Measurements from ENCODE around the gene PRKN.
"Not testable (repeated sequence)": the region's sequence is repeated elsewhere in the genome, so short reads cannot be mapped to it uniquely, and the experiment has no call there.

Gene PRKN

GRCh38 chr6:162533009-162533400, 194.6 kb downstream of the PRKN start:
- DNase-seq (ENCODE audit: low read depth): no peak

DNA sequence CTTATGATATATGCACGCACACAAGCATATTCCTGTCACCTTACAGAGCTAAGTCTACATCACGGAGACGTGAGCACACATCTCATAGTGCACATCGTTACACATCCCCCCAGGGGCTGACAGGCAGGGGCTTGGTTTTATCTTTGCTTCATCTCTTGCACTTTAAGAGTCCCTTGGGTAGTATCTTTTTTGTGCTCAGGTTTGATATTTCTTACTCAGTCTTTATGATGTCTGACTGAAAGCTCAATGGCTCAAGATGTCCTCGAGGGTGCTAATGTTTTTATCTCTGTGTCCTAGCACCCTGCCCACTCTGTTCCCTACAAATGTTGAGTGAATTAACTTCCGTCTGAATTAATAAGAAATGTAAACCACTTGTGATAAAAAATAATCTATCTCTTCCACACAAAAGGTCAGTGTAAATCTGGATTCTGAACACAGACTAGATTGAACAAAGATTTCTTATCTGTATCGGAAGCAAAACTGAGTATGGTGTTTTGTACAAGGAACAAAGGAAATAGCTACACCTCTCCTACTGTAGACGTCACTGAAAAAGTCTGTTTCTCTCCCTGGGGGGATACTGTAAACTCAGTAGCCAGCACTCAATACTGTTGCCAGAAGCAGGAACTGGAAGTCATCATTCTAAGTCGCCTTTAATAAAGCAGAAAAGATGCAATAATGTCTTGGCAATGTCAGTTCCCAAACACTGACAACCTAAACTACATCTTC, 195.1 kb downstream of the PRKN start:
- DNase-seq (ENCODE audit: low read depth): no peak

DNA sequence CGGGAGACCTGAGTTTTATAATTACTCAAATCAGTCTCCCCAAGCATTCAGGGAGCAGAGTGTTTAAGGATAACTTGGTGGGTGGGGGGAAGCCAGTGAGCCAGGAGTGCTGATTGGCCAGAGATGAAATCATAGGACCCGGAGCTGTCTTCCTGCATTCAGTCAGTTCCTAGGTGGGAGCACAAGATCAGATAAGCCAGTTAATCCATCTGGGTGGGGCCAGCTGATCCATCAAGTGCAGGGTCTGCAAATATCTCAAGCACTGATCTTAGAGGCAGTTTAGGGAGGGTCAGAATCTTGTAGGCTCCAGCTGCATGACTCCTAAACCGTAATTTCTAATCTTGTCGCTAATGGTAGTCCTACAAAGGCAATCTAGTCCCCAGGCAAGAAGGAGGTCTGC, 196.2 kb downstream of the PRKN start:
- not testable (repeated sequence) for DNase-seq (ENCODE audit: low read depth)

- no peak for DNase-seq (ENCODE audit: low read depth)
Observed at GRCh38 chr6:162528538-162528937, 199.0 kb downstream of the PRKN start.

DNA sequence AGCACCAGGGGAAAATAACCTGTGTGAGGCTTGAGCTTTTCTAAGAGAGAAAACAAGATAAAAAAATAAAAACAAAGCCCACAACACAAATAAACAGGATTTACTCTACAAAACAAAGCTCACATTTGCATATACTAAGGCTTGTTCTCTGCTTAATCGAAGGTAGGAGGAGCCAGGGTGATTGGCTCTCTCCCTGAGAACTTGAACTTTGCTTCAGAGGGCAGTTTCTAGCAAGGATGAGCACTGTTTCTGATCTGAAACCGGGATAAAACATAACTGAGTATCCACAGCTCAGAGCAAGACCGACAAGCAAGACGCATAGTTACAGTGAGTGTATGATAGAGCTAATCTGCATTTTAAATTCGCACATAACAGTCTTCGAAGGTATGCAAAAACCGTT, 200.6 kb downstream of the PRKN start:
- DNase-seq (ENCODE audit: low read depth): no peak

DNA sequence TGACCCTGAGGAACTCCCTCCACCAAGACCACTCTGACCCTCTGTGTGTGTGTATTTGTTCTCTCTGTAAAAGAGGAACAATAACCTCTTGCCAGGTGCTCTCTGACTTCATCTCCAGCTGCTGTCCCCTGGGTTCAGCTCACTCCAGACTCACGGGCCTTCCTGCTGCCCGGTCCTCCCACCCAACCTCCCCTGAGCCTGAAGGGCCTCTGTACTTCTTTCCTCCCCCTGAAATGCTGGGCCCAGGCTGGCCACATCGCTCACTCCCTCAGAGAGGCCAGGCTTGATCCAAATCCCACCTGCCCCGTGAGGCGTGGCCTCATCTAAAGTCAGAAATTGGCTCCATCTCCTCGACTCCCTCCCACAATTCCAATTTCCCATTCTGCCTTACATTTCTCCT, 202.4 kb downstream of the PRKN start:
- DNase-seq (ENCODE audit: low read depth): no peak

DNA sequence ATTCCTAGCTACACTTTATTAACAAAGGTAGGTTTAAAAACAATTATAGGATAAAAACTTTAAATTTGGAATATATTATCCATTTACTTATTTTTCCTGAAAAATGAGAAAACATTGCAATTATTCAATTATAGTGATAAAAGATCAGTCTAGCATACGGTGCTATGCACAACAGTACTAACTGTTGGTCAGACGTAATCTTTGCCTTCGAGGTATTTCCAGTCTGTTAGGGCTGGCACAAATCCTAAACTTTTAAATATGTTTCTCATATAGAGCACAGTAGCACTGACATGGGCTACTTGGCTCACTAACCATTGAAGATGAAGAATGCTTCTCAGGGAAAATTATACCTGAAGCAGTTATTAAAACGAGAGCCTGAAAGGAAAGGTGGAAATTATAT, 214.8 kb downstream of the PRKN start:
- no peak for DNase-seq (ENCODE audit: low read depth)

- no peak for DNase-seq (ENCODE audit: low read depth)
Observed at GRCh38 chr6:162497389-162497788, 230.2 kb downstream of the PRKN start.

DNA sequence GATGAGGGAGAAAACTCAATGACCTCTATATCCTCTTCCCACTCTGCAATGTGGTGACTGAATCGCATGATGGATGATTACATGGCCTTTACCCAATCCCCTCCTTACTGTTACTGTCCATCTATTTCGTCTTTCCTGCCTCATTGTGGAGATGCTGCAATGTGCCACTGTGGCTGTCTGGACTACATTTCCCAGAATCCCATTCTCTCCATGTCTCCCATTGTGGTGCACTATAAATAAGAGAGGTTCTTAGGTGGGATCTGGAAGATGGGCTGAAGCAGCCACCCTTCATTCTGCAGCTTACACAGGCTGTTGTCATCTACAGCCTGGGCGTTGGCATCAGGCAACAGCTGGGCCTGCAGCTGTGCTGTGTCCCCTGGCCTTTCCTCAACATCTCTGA, 233.6 kb downstream of the PRKN start:
- no peak for DNase-seq (ENCODE audit: low read depth)

DNA sequence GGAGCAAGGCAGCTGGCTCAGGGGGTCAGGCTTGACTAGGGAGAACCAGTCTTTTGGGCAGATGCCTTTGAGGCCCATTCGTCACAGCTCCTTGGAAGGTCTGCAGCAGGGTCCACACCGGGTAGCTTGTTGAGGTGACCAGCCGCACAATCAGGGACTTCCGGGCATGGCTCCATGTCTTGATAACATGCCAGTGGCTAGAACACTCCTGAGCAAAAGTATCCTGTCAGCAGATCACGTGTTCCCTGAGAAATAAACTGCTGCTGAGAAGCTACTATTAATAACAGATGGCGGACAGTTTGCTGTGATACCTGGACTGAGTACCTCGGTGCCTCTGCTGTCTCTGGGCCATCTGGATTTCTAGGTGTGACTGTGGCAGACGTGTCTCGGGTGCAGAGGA, 235.9 kb downstream of the PRKN start:
- DNase-seq (ENCODE audit: low read depth): no peak

DNA sequence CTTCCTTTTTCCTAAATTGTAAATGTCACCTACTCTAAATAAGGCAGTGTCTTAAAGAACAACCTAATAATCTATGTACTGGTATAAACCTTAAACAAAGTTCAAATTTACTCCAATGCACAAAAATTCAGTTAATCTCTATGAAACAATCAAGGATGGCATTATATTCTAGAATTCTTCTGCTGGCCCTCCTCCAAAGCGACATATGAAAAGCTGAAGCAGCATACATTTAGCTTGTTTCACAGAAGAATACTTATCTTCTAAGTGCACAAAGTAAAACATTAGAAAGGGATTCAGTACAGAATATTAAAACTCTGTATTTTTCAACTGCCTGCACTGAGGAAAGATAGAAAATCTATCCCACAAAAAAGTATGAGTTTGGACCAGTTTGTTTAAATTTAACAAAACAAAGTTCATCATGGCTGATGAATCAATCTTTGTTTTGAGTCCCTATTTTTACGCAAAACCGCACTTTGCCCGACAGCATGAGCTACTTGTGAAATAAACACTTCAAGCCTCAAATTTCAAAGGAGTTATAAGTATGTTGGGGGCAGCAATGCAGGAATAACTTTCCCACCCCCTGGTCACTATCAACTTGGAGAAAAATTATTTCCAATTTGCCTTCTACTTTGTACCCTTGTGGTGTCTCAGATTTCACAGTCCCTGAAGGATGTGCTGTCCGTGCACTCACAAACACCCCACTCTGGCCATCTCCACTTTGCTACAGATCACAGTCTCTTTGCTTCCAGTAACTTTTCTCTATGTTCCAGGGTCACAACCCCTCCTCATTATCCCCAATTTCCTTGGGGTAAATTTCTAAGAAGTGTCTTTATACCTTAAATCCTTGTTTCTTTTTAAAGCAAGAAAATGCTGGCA, 238.2 kb downstream of the PRKN start:
- DNase-seq (ENCODE audit: low read depth): no peak

DNA sequence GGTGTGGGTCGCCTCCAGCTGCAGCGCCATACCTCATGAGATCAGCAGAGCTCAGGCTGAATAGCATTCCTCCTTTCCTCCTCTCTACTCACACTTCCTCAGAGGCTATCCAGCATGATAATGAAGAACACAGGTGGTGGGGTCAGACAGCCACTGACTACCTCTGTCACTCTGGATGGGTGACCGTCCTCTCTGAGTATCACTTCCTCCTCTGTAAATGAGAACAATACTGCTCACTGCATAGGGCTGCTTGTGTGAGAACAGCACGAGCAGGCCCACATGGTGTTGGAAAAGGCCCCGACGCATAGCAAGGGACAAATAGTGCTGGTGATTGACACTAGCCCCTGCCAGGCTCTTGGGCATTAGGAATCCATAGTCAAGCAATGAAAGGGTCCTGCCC, 239.1 kb downstream of the PRKN start:
- no peak for DNase-seq (ENCODE audit: low read depth)

- DNase-seq (ENCODE audit: low read depth): no peak
Observed at GRCh38 chr6:162485464-162485863, 242.1 kb downstream of the PRKN start.

GRCh38 chr6:162481938-162482337, 245.6 kb downstream of the PRKN start:
- DNase-seq (ENCODE audit: low read depth): no peak

DNA sequence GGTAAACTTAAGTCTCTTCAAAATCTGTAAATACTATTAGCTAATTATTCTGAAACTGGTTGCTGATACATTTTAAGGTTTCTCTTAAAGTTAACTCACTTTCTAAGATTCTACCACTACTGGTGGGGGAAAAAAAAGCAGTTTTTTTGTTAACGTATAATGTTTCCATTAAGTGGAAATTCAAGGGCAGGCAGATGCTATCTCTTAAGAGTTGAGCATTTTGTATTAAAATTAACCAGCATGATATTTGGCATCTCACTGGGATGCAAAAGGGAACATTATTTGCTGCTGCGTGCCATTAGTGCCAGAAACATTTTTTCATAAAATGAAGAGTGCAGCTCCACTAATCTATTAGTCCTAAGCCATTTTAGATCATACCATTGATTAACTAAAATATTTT, 246.2 kb downstream of the PRKN start:
- no peak for DNase-seq (ENCODE audit: low read depth)

- no peak for DNase-seq (ENCODE audit: low read depth)
Observed at GRCh38 chr6:162478192-162478671, 249.3 kb downstream of the PRKN start.

DNA sequence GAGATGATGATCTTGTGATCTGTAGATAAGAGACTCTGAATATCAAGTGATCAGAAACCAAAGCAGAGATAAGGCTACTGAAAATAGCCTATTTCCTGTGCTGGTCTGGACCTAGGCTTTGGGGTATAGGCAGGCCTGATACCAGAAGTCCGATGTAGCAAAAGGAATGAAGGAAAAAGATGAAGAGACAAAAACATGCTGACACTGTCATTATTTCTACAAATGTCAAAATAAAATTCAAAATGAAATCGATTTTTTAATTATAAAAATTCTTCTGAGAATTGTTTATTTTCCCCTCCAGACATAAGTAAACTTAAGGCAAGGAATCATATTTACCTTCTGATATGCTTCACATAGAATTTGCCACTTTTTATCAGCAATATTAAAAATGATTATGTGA, 252.8 kb downstream of the PRKN start:
- no peak for DNase-seq (ENCODE audit: low read depth)

DNA sequence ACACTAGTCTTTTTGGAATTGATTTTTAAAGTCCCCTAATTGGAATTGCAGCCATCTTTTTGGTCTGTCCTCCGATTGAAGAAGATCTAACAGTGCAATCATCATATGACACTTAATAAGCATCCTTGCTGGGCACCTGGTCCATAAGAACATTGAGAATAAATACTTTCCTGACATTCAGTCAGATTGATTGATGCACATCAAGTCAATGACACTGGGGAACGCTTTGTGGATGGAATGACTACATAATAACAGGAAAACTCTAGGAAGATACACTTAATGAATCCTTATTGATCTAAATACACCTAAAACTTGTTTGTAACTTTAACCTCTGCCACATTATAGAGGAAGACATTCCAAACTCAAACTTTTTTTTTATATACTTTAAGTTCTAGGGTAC, 255.7 kb downstream of the PRKN start:
- no peak for DNase-seq (ENCODE audit: low read depth)

DNA sequence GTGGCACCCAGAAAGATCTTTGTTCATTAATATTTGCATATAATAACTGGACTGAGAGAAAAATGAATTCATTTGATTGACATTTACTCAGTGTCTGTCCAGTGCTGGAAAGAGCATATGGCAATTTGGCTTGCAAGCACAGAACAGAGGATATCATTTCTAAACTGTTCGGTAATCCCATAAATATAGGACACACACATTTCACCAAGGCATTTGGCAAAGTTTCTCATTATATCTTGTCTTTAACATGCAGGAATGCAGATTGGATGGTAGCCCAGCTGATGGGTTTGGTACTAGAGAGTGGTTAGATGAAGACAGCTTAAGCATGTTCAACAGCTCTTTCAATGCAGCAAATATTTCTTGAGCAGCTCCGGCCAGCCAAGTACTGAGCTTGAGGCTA, 259.2 kb downstream of the PRKN start:
- DNase-seq (ENCODE audit: low read depth): no peak

GRCh38 chr6:162467679-162468078, 259.9 kb downstream of the PRKN start:
- no peak for DNase-seq (ENCODE audit: low read depth)

DNA sequence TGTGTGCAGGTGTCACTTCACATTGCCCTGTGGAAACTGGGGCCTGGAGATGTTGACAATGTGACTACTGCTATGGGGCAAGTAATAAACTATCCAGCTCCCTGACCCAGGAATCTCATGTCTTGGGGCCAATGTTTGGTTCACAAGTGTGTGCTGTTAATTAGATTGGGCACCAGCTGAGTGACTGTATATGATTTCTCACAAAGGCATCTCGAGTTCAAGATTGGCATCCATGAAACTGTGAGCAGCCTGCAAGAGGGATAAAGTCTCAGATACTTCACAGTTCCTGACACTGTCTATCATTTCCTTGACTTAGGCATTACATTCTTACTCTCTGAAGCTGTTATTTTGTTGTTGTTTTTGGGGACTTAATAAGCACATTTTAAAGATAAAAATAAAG, 264.0 kb downstream of the PRKN start:
- no peak for DNase-seq (ENCODE audit: low read depth)

- DNase-seq (ENCODE audit: low read depth): no peak
Observed at GRCh38 chr6:162459985-162460384, 267.6 kb downstream of the PRKN start.

- no peak for DNase-seq (ENCODE audit: low read depth)
Observed at GRCh38 chr6:162450358-162450757, 277.2 kb downstream of the PRKN start.
